ENCODE results near the gene SESN1.
A peak's percentile ranks its signal among the peaks of the same experiment; 100 is the strongest.
"Not testable (repeated sequence)": the region's sequence is repeated elsewhere in the genome, so short reads cannot be mapped to it uniquely, and the experiment has no call there.

Gene SESN1
- 10.9 to 102 (median 29.8) reads per million in 9 experiments for total RNA-seq

DNA sequence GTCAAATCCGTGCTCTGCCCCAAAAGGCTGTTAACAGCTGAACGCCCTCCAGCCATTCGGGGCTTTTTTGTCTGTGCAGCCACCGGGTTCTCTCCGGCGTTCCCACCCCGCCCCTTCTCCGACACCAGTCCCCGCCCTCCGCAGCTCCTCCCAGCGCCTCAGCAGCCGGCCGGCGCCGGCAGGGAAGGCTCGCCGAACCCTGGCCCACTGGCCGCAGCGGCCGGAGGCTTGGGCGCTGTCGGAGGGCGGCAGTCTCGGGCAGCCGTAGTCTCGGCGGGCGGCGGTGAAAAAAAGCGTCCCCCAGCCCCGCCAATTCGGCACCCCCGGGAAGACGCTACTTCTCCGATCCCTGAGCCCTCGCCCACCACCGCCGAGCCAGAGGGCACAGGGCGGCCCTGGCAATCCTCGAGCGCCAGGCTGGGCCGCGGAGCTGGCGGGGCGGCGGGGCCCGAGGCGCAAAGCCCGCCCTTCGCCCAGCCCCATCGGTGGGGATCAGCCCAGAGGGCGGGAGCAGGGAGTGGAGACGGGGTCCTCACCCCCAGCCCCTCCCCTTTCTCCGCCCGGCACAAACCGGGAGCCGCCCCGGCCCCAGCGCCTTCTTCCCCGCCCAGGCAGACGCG is at the start of gene SESN1:
SESN1 (minus strand) TSS at position 431 of the 620 bp plus-strand sequence. CDS start 773 bp downstream, outside the sequence.
- H3K4me1 Mint-ChIP-seq (ENCODE audit: low read depth in 2 of 2), result peaks cover 36 to 63% of the 10 kb centered on the region in 2 donors
- no peaks in the 10 kb centered on the region for H3K9me3 Mint-ChIP-seq

DNA sequence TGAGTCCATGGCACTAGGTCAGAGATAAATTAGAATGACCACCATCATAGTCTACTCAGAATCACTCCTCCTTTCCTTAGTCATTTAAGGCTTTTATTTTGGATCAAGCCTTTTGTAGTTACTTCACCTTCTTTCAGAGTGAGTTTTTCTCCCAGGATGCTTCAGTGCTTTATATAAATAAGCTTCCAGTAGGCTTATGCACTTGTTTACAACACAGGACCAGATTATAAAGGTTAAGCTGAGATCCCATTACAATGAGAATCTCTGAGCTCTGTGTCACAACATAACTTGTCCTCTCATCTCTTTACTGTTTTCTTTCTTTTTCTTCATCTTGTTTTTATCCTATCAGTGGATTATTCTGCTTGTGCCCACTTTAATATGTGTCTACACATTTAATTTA is 48.5 kb upstream of the SESN1 start:
- Mint-ChIP-seq H3K4me3 (no peak overlapping the region), H3K9me3 (no peaks in the 10 kb centered on the region), H3K27ac (peak overlapping the region in 1 of 2 donors; percentile 9), H3K36me3 (ENCODE audit: insufficient read depth) (no peaks in the 10 kb centered on the region), H3K4me1 (ENCODE audit: low read depth in 2 of 2) (no peaks in the 10 kb centered on the region), H3K27me3 (no peaks in the 10 kb centered on the region)
- ATAC-seq (replicated peaks) (no peak), DNase-seq (no peak)

More for the DNA sequence above, at the start of gene SESN1:
- Mint-ChIP-seq H3K36me3 (ENCODE audit: insufficient read depth) (peaks cover 10% of the 10 kb centered on the region), H3K27ac (peak within 1 kb of the TSS; percentile 98), H3K4me3 (peak within 1 kb of the TSS; percentile 91 to 94), H3K27me3 (no peaks in the 10 kb centered on the region)
- peak; percentile 74 to 82 (median 76) for DNase-seq
- ATAC-seq (replicated peaks), result peak; percentile 65

DNA sequence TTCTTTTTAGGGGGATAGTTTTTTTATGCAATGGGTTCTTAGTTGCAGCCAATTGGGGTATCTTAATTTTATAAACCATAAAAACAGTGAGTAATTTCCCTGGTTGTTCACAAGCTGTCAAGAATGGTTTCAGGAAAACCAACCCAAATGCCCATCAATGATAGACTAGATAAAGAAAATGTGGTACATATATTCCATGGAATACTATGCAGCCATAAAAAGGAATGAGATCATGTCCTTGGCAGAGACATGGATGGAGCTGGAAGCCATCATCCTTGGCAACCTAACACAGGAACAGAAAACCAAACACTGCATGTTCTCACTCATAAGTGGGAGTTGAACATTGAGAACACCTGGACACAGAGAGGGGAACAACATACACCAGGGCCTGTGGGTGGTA is 47.4 kb upstream of the SESN1 start:
- not testable (repeated sequence) for H3K27me3 Mint-ChIP-seq; H3K4me1 Mint-ChIP-seq (ENCODE audit: low read depth in 2 of 2); H3K36me3 Mint-ChIP-seq (ENCODE audit: insufficient read depth); DNase-seq; H3K27ac Mint-ChIP-seq; H3K9me3 Mint-ChIP-seq; H3K4me3 Mint-ChIP-seq; ATAC-seq (replicated peaks)

DNA sequence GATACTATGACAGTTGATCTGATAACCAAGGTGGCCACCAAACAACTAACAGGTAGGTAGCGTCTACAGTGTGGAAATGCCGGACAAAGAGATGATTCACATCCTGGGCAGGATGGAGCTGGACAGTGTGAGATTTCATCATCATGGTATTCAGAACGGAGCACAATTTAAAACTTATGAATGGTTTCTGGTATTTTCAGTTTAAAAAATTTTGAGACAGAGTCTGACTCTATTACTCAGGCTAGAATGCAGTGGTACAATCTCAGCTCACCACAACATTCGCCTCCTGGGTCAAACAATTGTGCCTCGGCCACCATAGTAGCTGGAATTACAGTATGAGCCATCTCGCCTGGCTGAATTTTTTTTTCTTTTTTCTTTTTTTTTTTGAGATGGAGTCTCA is 44.5 kb upstream of the SESN1 start:
- Mint-ChIP-seq H3K36me3 (ENCODE audit: insufficient read depth) (no peaks in the 10 kb centered on the region), H3K9me3 (no peaks in the 10 kb centered on the region)
- DNase-seq, result no peak

DNA sequence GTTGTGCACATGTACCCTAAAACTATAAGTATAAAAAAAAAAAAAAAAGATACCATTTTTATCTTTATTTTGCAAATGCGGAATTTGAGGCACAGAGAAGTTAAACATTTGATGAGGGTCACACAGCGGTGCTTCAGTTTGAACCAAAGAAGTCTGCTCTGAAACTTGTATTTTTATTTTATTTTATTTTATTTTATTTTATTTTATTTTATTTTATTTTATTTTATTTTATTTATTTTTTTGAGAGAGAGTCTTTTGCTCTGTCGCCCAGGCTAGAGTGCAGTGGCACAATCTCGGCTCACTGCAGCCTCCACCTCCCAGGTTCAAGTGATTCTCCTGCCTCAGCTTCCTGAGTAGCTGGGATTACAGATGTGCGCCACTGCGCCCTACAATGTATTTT is 41.9 kb upstream of the SESN1 start:
- H3K9me3 Mint-ChIP-seq; H3K4me3 Mint-ChIP-seq; ATAC-seq (replicated peaks); H3K36me3 Mint-ChIP-seq (ENCODE audit: insufficient read depth); DNase-seq; H3K4me1 Mint-ChIP-seq (ENCODE audit: low read depth in 2 of 2); H3K27ac Mint-ChIP-seq; H3K27me3 Mint-ChIP-seq: not testable (repeated sequence)

More for the DNA sequence above, 44.5 kb upstream of the SESN1 start:
- ATAC-seq (replicated peaks), result no peak
- Mint-ChIP-seq H3K27me3 (no peaks in the 10 kb centered on the region), H3K4me3 (no peak overlapping the region), H3K27ac (peak overlapping the region in 1 of 2 donors; percentile 19), H3K4me1 (ENCODE audit: low read depth in 2 of 2) (no peaks in the 10 kb centered on the region)

DNA sequence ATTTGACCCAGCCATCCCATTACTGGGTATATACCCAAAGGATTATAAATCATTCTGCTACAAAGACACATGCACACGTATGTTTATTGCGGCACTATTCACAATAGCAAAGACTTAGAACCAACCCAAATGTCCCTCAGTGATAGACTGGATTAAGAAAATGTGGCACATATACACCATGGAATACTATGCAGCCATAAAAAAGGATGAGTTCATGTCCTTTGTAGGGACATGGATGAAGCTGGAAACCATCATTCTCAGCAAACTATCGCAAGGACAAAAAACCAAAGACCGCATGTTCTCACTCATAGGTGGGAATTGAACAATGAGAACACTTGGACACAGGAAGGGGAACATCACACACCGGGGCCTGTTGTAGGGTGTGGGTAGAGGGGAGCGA is 41.4 kb upstream of the SESN1 start:
- H3K9me3 Mint-ChIP-seq; ATAC-seq (replicated peaks); H3K27me3 Mint-ChIP-seq; H3K36me3 Mint-ChIP-seq (ENCODE audit: insufficient read depth); H3K27ac Mint-ChIP-seq; H3K4me1 Mint-ChIP-seq (ENCODE audit: low read depth in 2 of 2); DNase-seq; H3K4me3 Mint-ChIP-seq: not testable (repeated sequence)

DNA sequence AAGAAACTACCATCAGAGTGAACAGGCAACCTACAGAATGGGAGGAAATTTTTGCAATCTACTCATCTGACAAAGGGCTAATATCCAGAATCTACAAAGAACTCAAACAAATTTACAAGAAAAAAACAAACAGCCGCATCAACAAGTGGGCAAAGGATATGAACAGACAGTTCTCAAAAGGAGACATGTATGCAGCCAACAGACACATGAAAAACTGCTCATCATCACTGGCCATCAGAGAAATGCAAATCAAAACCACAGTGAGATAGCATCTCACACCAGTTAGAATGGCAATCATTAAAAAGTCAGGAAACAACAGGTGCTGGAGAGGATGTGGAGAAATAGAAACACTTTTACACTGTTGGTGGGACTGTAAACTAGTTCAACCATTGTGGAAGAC is 41.0 kb upstream of the SESN1 start:
- H3K4me3 Mint-ChIP-seq; H3K9me3 Mint-ChIP-seq; ATAC-seq (replicated peaks); H3K4me1 Mint-ChIP-seq (ENCODE audit: low read depth in 2 of 2); H3K27me3 Mint-ChIP-seq; H3K27ac Mint-ChIP-seq; DNase-seq; H3K36me3 Mint-ChIP-seq (ENCODE audit: insufficient read depth): not testable (repeated sequence)

DNA sequence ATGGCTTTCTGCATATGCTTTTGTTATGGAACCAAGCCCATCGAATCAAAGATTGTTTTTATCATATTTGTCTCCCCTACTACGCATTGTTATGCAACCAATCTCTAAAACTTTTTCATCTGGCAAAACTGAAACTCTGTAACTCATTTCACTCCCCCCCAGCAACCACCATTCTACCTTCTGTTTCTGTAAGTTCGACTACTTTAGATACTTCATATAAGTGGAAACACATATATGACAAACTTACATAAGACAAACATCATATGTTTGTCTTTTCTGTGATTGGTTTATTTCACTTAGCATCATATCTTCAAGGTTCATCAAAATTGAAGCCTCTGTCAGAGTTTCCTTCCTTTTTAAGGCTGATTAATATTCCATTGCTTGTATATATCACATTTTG is 35.4 kb upstream of the SESN1 start:
- Mint-ChIP-seq H3K4me3 (no peak overlapping the region), H3K27ac (no peak overlapping the region), H3K9me3 (no peaks in the 10 kb centered on the region), H3K36me3 (ENCODE audit: insufficient read depth) (no peaks in the 10 kb centered on the region), H3K27me3 (no peaks in the 10 kb centered on the region), H3K4me1 (ENCODE audit: low read depth in 2 of 2) (peaks cover 0 to 9% of the 10 kb centered on the region in 2 donors)
- ATAC-seq (replicated peaks) (no peak), DNase-seq (no peak)

DNA sequence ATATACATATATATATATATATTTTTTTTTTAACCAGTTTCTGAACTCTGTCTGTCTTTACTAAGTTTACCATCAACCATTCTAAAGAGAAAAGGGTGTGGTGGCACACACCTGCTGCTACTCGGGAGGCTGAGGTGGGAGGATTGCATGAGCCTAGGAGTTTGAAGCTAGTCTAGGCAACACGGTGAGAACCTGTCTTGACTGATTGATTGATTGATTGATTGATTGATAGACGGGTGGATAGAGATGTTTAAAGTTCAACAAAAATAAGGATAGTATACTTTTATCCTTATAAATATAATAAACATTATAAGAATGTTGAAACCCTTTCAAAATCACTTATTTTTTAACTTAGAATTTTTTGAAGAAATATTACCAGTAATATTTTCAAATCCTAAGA is 30.9 kb upstream of the SESN1 start:
- Mint-ChIP-seq H3K27me3 (no peaks in the 10 kb centered on the region), H3K36me3 (ENCODE audit: insufficient read depth) (no peaks in the 10 kb centered on the region), H3K27ac (no peak overlapping the region), H3K4me3 (no peak overlapping the region), H3K9me3 (no peaks in the 10 kb centered on the region), H3K4me1 (ENCODE audit: low read depth in 2 of 2) (peaks cover 3 to 21% of the 10 kb centered on the region in 2 donors)
- no peak for ATAC-seq (replicated peaks)
- no peak for DNase-seq

DNA sequence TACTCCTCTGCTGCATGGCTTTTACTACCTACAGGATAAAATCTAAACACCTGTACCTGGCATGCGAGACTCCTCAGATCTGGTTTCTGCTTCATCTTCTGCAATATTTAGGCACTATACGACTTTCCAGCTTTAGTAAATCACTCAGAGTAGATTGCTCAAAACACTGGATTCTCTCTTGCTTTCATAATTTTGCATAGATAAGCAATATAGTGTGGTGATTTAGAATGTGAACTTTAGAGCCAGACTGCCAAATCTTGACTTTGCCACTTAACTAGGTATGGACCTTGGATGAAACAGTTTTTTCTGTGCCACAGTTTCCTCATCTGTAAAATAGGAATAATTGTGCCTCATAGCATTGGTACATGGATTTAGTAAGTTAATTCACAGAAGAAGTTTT is 29.6 kb upstream of the SESN1 start:
- Mint-ChIP-seq H3K4me1 (ENCODE audit: low read depth in 2 of 2) (peaks cover 11 to 24% of the 10 kb centered on the region in 2 donors), H3K27ac (no peak overlapping the region), H3K4me3 (no peak overlapping the region), H3K9me3 (no peaks in the 10 kb centered on the region), H3K36me3 (ENCODE audit: insufficient read depth) (no peaks in the 10 kb centered on the region), H3K27me3 (no peaks in the 10 kb centered on the region)
- no peak for DNase-seq
- no peak for ATAC-seq (replicated peaks)

DNA sequence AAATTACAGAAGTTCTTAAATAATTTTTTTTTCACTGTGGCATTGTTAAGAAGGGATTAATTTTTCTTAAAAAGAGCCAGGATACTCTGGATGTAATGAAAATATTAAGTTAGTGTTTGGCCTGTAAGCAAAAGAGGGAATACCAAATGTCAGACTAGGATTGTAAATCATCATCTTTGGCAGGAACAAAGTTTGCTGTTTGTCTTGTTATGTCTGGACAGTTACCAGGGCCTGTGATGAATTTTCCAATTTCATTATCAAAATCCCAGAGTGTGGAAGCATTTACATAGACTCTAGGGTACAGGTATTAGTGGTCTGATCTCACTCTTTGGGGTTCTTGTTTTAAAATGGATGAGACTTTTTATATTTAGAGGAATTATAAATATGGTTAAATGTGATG is 26.8 kb upstream of the SESN1 start:
- no peaks in the 10 kb centered on the region for H3K9me3 Mint-ChIP-seq
- H3K4me1 Mint-ChIP-seq (ENCODE audit: low read depth in 2 of 2), result peaks cover 11 to 21% of the 10 kb centered on the region in 2 donors
- no peak overlapping the region for H3K4me3 Mint-ChIP-seq
- no peak overlapping the region for H3K27ac Mint-ChIP-seq
- no peaks in the 10 kb centered on the region for H3K36me3 Mint-ChIP-seq (ENCODE audit: insufficient read depth)
- H3K27me3 Mint-ChIP-seq, result no peaks in the 10 kb centered on the region
- no peak for DNase-seq
- ATAC-seq (replicated peaks), result no peak

DNA sequence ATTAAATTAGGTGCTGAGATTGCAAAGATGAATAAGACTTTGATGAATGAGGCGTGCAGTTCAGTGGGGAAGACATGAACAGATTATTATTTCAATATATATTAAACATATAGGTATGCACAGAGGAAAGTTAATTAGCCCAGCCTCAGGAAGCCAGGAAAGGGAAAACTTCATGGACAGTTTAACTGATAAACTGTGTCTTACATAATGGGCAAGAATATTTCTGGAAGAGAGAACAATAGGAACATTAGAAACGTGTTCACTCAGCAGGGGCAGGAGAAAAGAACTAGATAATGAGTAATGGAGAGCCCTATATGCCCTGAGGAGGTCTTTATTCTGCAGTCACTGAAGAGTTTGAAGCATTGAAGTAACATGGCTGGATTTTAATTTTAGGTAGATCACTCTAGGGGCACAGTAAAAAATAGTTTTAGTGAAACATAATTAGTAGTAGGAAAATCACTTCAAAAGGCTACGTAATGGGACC is 24.3 kb upstream of the SESN1 start:
- Mint-ChIP-seq H3K27ac (peak overlapping the region in 1 of 2 donors; percentile 3), H3K27me3 (no peaks in the 10 kb centered on the region), H3K4me3 (no peak overlapping the region), H3K4me1 (ENCODE audit: low read depth in 2 of 2) (peaks cover 11 to 21% of the 10 kb centered on the region in 2 donors), H3K9me3 (no peaks in the 10 kb centered on the region), H3K36me3 (ENCODE audit: insufficient read depth) (no peaks in the 10 kb centered on the region)
- DNase-seq, result no peak
- ATAC-seq (replicated peaks), result no peak

DNA sequence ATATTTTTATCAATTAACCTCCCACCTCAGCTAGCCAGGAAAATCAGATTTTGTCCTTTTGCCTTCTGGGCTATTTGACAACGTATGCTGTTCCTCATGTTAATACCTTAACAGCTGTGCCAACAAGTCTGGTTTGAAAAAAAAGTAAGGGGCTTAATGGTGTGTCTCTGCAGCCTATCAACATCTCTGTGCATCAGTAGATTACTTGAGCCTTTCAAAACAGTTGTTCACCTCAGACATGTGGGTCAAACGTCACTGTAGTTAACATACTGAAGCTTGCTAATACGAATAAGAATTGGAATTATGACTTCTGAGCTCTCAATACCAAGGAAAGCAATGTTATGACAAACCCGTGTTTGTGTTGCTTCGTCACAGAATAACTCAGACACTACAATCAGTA is 23.7 kb upstream of the SESN1 start:
- DNase-seq, result no peak
- Mint-ChIP-seq H3K27ac (peak overlapping the region in 1 of 2 donors; percentile 3), H3K4me1 (ENCODE audit: low read depth in 2 of 2) (peaks cover 9 to 24% of the 10 kb centered on the region in 2 donors), H3K4me3 (no peak overlapping the region), H3K27me3 (no peaks in the 10 kb centered on the region), H3K9me3 (no peaks in the 10 kb centered on the region), H3K36me3 (ENCODE audit: insufficient read depth) (no peaks in the 10 kb centered on the region)
- ATAC-seq (replicated peaks), result no peak

DNA sequence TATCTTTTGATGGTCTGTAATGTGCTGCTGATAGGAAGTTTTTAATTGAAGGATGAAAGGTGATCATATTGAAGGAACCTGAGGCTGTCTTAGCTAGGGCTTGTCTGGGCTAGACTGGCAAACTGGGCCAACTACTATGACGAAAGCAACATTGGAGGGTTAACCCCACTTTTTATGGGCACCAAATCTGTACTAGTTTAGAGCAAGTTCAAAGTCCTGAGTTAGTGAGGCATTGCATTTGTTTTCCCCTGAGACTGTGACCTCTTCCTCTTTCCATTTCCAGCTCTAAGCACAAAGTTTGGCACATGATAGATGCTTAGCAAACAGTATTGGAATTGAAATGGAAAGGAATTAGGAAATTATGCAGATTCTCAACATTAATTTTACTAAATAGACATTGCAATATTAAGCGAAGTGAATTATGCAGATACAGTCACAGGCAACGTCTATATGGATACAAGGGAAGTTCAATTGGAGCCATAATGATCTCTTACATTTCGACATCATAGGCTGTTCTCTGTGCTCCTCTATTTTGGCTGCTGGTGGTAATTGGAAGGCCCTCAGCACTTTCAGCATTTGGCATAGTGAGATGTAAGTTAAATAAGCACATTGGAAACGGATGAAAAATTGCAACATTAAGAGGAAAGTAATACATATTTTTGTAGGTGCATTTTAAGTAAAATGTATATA is 22.8 kb upstream of the SESN1 start:
- ATAC-seq (replicated peaks), result peak; percentile 42
- Mint-ChIP-seq H3K27me3 (no peaks in the 10 kb centered on the region), H3K9me3 (no peaks in the 10 kb centered on the region), H3K4me1 (ENCODE audit: low read depth in 2 of 2) (peaks cover 9 to 32% of the 10 kb centered on the region in 2 donors), H3K36me3 (ENCODE audit: insufficient read depth) (no peaks in the 10 kb centered on the region), H3K27ac (no peak overlapping the region), H3K4me3 (no peak overlapping the region)
- no peak for DNase-seq

All from effector memory CD8-positive, alpha-beta T cell (primary cell).